K562 (cell line): ENCODE data around the gene WNT7A. TPM values are rescaled to one million over a fixed set of nuclear protein-coding genes. Genes with fewer than 3 reads are reported as not detected.

ENCODE experiments used
- ATAC-seq: fragments of 200-7000 bp; cut with Tn5 transposase; 3 replicates; pipeline ENCODE4 v1.9.1; 2020; ENCODE audit warnings: moderate library complexity
- BruUV-seq: library from RNA; stranded (reverse); fragments of 400-500 nt; replicated peaks from 2 replicates; lab custom pipeline; 2021; lab: Mats Ljungman, UMichigan
- CTCF ChIA-PET: fragments of 300-600 bp; formaldehyde crosslinking; extraction: SDS; loops from one replicate; lab custom pipeline; 2021; ENCODE audit warnings: low intra/inter-chr PET ratio; lab: Yijun Ruan, JAX
- POLR2A ChIA-PET: fragments of 300-600, 350-650 bp; sonication (Branson Sonifier 250); formaldehyde crosslinking; extraction: SDS; loops from one replicate; lab custom pipeline; 2021; ENCODE audit warnings: antibody characterized with exemption, inconsistent platforms; lab: Yijun Ruan, JAX
- DNase-seq, 4 experiments: peaks; one replicate each; pipeline versions ENCODE4 v3.0.0 to v3.0.0-alpha.2; 2011 to 2018; ENCODE audit warnings: low spot score in 3 of 4, mixed read lengths in 3 of 4; ENCODE audit errors: extremely low read depth in 1 of 4
- FAIRE-seq: peaks from 2 replicates; lab custom pipeline; 2011; peaks lifted over from hg19 to GRCh38; lab: Jason Lieb, UNC
- H2AFZ ChIP-seq: 2 replicates; pipeline ENCODE4 v1.6.0; 2011; ENCODE audit warnings: low read depth, low read length, control low read depth, inconsistent platforms
- H3K27ac ChIP-seq: fragments of 200-600 bp; 3 replicates; pipeline ENCODE4 v1.8.0; 2011; ENCODE audit warnings: low read depth, mild to moderate bottlenecking, control low read depth, inconsistent platforms, low read length, moderate library complexity, mixed read lengths; ENCODE audit errors: extremely low read depth
- H3K27me3 ChIP-seq, 2 experiments: fragments of 300-600 bp in 1 of 2; 2 replicates in 1 of 2; 3 replicates in 1 of 2; pipeline versions ENCODE4 v1.6.0 to v1.8.0; 2011; ENCODE audit warnings: inconsistent platforms in 2 of 2, low read length in 2 of 2, mild to moderate bottlenecking in 1 of 2, mixed read lengths in 1 of 2, moderate library complexity in 1 of 2; ENCODE audit not compliant: control insufficient read depth in 2 of 2, insufficient read depth in 2 of 2
- H3K36me3 ChIP-seq: fragments of 300-600 bp; 3 replicates; pipeline ENCODE4 v1.8.0; 2011; ENCODE audit warnings: mild to moderate bottlenecking, low read length, inconsistent platforms; ENCODE audit not compliant: control insufficient read depth, insufficient read depth
- H3K4me1 ChIP-seq, 2 experiments: fragments of 200-600 bp in 1 of 2; replicated peaks in 1 of 2; 2 replicates in 1 of 2; 3 replicates in 1 of 2; pipeline versions ENCODE4 v1.5.1 to v1.8.0; 2011; ENCODE audit warnings: inconsistent platforms in 2 of 2, low read length in 2 of 2, mild to moderate bottlenecking in 1 of 2, mixed read lengths in 1 of 2, moderate library complexity in 1 of 2; ENCODE audit not compliant: control insufficient read depth in 2 of 2, insufficient read depth in 2 of 2
- H3K4me2 ChIP-seq: 2 replicates; pipeline ENCODE4 v1.6.1; 2011; ENCODE audit warnings: low read length, control low read depth, inconsistent platforms, mixed read lengths; ENCODE audit not compliant: insufficient read depth
- H3K4me3 ChIP-seq: fragments of 200-600 bp; sonication (generic), shearing (Covaris generic); 2 replicates; pipeline ENCODE4 v1.5.1; 2016; ENCODE audit warnings: control low read depth, inconsistent platforms
- H3K79me2 ChIP-seq: fragments of 200-600 bp; 3 replicates; pipeline ENCODE4 v1.8.0; 2011; ENCODE audit warnings: low read length, inconsistent platforms; ENCODE audit not compliant: control insufficient read depth, insufficient read depth
- H3K9ac ChIP-seq, 2 experiments: 2 replicates each; pipeline versions ENCODE4 v1.6.0 to v1.6.1; 2011; ENCODE audit warnings: low read depth in 2 of 2, low read length in 2 of 2, control low read depth in 1 of 2, inconsistent platforms in 1 of 2, mild to moderate bottlenecking in 1 of 2, mixed read lengths in 1 of 2; ENCODE audit not compliant: insufficient read depth in 1 of 2
- H3K9me1 ChIP-seq: one replicate; pipeline ENCODE4 v1.6.0; 2011; ENCODE audit warnings: inconsistent platforms, mild to moderate bottlenecking, low read length, moderate library complexity; ENCODE audit not compliant: control insufficient read depth, insufficient read depth
- H3K9me3 ChIP-seq: replicated peaks from 2 replicates; pipeline ENCODE4 v1.5.1; 2011; ENCODE audit warnings: low read depth, low read length, inconsistent platforms; ENCODE audit not compliant: control insufficient read depth, insufficient read depth
- H4K20me1 ChIP-seq: replicated peaks from 2 replicates; pipeline ENCODE4 v1.6.1; 2011; ENCODE audit warnings: low read length, inconsistent platforms, mixed read lengths; ENCODE audit not compliant: control insufficient read depth, insufficient read depth
- CTBP1 ChIP-seq: fragments of 450-650 bp; IDR thresholded peaks from 2 replicates; pipeline ENCODE4 v1.6.1; 2016; ENCODE audit warnings: borderline replicate concordance
- POLR2B ChIP-seq: fragments of 450-650 bp; IDR thresholded peaks from 2 replicates; pipeline ENCODE4 v1.6.1; 2018; ENCODE audit warnings: low read depth; ENCODE audit not compliant: partially characterized antibody
- PTRF ChIP-seq: fragments of 450-650 bp; IDR thresholded peaks from 2 replicates; pipeline ENCODE4 v1.6.1; 2016; ENCODE audit warnings: mild to moderate bottlenecking, missing genetic modification characterization, missing compliant biosample characterization
- RBM14 ChIP-seq: fragments of 200-400 bp; formaldehyde crosslinking; IDR thresholded peaks from 2 replicates; pipeline ENCODE4 v1.6.1; 2018; ENCODE audit warnings: low read depth, mild to moderate bottlenecking, low read length, moderate library complexity, borderline replicate concordance; ENCODE audit not compliant: insufficient read depth
- SIN3B ChIP-seq: fragments of 450-650 bp; IDR thresholded peaks from 2 replicates; pipeline ENCODE4 v1.6.1; 2017; ENCODE audit warnings: low read depth, mild to moderate bottlenecking, moderate library complexity
- ZBTB7A ChIP-seq: IDR thresholded peaks from 2 replicates; pipeline ENCODE4 v1.6.1; 2011; ENCODE audit warnings: low read depth, mild to moderate bottlenecking, low read length, moderate library complexity, borderline replicate concordance; ENCODE audit not compliant: control insufficient read depth
- ZNF175 ChIP-seq: fragments of 200-800 bp; sonication (Bioruptor generic); IDR thresholded peaks from 2 replicates; pipeline ENCODE4 v1.6.1; 2016; ENCODE audit warnings: low read depth, mild to moderate bottlenecking, missing genetic modification characterization, missing compliant biosample characterization
- WGBS: fragments of 100-300 bp; shearing (Covaris generic); methylation state at CpG from one replicate; pipeline ENCODE4 v1.1.6; 2016; ENCODE audit warnings: low coverage, mixed read lengths; ENCODE audit not compliant: insufficient coverage; ENCODE audit errors: missing lambda C conversion rate; 5-methylcytosine and 5-hydroxymethylcytosine counted together
- in situ Hi-C: fragments of 300-500 bp; cut with MboI; formaldehyde crosslinking; loops from 4 replicates; pipeline ENCODE4 v1.15.0; 2018; ENCODE audit warnings: inconsistent platforms, mixed read lengths
- intact Hi-C: fragments of 100-400 bp; cut with micrococcal nuclease; formaldehyde crosslinking; loops from 2 replicates; pipeline ENCODE4 v1.14.2; 2022
- polyA plus RNA-seq, 8 experiments: library from polyadenylated mRNA; depleted of rRNA in 4 of 8; stranded (reverse) in 5 of 8; unstranded in 3 of 8; fragments of >200 nt; fragmentation: Nextera tagmentation in 2 of 8; fragmentation: Illumina TruSeq in 1 of 8; extraction: Ambion mirVana in 2 of 8; extraction: Trizol in 1 of 8; gene quantifications; 2 replicates each; pipeline versions ENCODE4 v1.2.1 to v1.2.3, GENCODE V29; 2011 to 2014; ENCODE audit warnings: inconsistent platforms in 1 of 8, missing spikeins in 1 of 8
- total RNA-seq, 7 experiments: library from RNA; depleted of rRNA in 6 of 7; stranded (reverse); fragments of >200 nt in 6 of 7; fragmentation: Illumina TruSeq in 2 of 7; extraction: Trizol in 2 of 7; gene quantifications; 2 replicates each; pipeline versions ENCODE4 v1.2.1 to v1.2.3, GENCODE V29; 2011 to 2021; ENCODE audit warnings: low replicate concordance in 1 of 7

WNT7A gene
- total and polyA plus RNA-seq, 9 of the 15 experiments (the other 6 are each of a cell fraction or from before 2014, with no cell fraction given): 0.03 TPM; not detected in 8

DNA sequence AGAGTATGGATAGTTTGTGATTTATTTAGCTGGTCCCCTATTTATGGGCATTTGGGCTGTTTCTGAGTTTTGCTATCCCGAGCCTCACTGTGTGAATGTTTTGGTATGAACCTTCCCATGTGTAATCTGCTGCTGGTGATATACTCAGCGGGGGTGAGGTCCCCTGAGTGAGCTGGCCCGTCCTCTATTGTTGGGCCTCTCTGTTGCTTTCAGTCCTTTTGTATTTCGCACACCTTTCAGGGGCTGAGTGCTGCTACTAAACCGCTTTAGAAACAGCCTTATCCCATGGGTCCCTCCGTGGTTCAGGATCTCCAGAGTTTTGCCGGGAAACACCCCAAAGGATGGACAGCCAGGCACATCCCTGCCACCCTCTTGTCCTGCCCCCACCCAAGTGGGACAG is 94.5 kb downstream of the WNT7A start:
- H4K20me1 ChIP-seq: 0 out of 2 replicates have a peak, but pooled peaks cover 11% of the 10 kb centered on the region
- H3K79me2 ChIP-seq: no peaks in the 10 kb centered on the region
- no peaks in the 10 kb centered on the region for H3K9me1 ChIP-seq
- FAIRE-seq (no peak), DNase-seq (no peak), ATAC-seq (no peak)
- H3K4me1 ChIP-seq: no peaks in the 10 kb centered on the region
- under 1% methylated on average over 7 of the region's 7 CpGs for WGBS
- no TSS peak for BruUV-seq
- H3K36me3 ChIP-seq: no peaks in the 10 kb centered on the region
- in situ Hi-C loops (no loop called here), intact Hi-C loops (no loop called here)
- POLR2A ChIA-PET: no interaction called here
- H3K27ac ChIP-seq: no peak overlapping the region
- no peak overlapping the region for H3K4me3 ChIP-seq
- H3K9ac ChIP-seq: no peak overlapping the region
- H3K4me2 ChIP-seq: no peak overlapping the region
- CTCF ChIA-PET: no interaction called here
- H3K9me3 ChIP-seq: no peaks in the 10 kb centered on the region
- TF ChIP-seq RBM14 (no peak), PTRF (no peak), CTBP1 (no peak), POLR2B (no peak), SIN3B (no peak), ZBTB7A (no peak), ZNF175 (CRISPR knock-in tag) (no peak)
- TF ChIP-seq, all 486 proteins: peak for 0
- no peak overlapping the region for H2AFZ ChIP-seq
- peaks cover 65 to 90% of the 10 kb centered on the region in 2 experiments; a peak in 4 of 5 replicates for H3K27me3 ChIP-seq
